ENCODE results near the gene SOX6. TPM values are rescaled to one million over a fixed set of nuclear protein-coding genes. Genes with fewer than 3 reads are reported as not detected.
A peak's percentile ranks its signal among the peaks of the same experiment; 100 is the strongest.

Gene SOX6
- total RNA-seq, 1 donor from 2014 or later = 19.6 TPM

DNA sequence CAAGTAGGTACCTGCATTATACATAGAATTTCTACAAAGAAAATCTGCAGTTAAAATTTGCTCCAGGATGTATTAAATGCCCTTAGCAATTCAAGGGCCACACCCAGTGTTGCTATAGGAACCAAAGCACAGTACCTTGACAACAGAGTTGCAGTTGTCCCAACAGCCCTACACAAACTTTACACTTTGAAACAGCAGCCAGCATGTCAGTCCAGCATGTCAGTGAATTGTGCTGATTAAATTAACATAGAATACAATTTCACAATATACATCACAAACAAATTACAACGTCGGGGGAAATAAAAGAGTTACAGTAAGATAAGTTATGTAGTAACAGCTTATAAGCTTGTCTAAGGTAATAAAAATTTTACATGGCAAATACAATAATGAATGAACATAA is 389.2 kb downstream of the SOX6 start:
- Mint-ChIP-seq H3K27me3 (ENCODE audit: low read depth) (no peaks in the 10 kb centered on the region), H3K36me3 (ENCODE audit: low read depth) (no peaks in the 10 kb centered on the region), H3K27ac (ENCODE audit: unreplicated experiment) (no peak overlapping the region), H3K4me3 (no peak overlapping the region), H3K4me1 (peaks cover 40% of the 10 kb centered on the region), H3K9me3 (no peaks in the 10 kb centered on the region)
- no peak for DNase-seq (ENCODE audit: low read depth, low spot score)
- TF ChIP-seq CTCF (conservative IDR thresholded peaks at IDR 0.05) = no peak

DNA sequence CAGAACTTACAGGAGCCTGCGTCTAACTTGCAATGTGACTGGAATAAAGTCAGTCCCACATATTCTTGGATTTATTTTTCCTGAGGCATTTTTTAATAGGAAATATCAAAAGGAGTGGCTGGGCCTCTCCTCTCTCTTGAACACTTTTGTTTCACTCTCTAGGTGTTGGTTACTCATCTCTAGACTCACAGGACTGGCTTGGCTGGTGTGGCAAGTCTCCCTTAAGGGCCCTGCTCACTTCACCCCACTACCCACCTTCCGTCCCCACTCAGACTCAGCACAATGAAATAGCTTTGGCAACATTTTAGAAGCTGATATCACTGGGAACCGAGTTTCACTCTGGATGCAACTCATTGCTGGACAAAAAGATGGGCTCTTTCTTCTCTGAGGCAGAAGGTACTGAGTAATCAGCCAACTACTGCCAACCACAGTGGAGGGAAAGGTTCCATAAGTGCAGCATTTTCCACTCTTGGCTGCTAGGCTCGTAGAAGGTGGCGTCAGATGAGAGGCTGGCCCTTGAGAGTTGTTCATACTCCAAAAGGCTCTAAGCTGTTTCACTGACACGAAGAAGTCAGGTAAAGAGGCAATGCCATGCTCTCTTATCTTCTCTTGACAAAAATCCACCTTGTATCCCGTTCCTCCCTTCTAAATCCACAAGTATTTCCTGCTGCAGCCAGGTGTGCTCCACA is 390.6 kb downstream of the SOX6 start:
- H3K9me3 Mint-ChIP-seq = no peaks in the 10 kb centered on the region
- no peak for DNase-seq (ENCODE audit: low read depth, low spot score)
- H3K36me3 Mint-ChIP-seq (ENCODE audit: low read depth) = no peaks in the 10 kb centered on the region
- peak overlapping the region; percentile 36 for H3K27ac Mint-ChIP-seq (ENCODE audit: unreplicated experiment)
- peaks cover 40% of the 10 kb centered on the region for H3K4me1 Mint-ChIP-seq
- no peak overlapping the region for H3K4me3 Mint-ChIP-seq
- H3K27me3 Mint-ChIP-seq (ENCODE audit: low read depth) = no peaks in the 10 kb centered on the region
- no peak for TF ChIP-seq CTCF (conservative IDR thresholded peaks at IDR 0.05)

DNA sequence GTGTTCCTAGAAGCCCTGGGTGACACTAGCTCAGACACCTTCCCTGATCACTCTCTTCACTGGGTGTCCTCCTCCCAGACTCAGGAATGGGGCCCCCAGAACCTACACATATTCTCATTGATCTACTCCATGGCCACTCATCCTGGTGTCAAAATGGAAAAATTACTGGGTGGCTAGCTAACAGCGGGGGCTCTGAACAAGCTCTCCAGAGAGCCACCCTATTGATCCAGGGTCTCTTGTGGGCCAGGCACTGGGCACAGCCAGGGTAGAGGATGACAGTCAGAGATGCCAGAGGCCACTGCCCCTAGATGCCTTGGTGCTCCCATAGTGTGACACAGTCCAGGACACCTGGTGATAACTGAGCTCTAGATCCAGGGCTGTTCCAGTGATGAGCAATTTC is 393.1 kb downstream of the SOX6 start:
- Mint-ChIP-seq H3K27ac (ENCODE audit: unreplicated experiment) (no peak overlapping the region), H3K4me1 (peaks cover 16% of the 10 kb centered on the region), H3K9me3 (no peaks in the 10 kb centered on the region), H3K36me3 (ENCODE audit: low read depth) (no peaks in the 10 kb centered on the region), H3K27me3 (ENCODE audit: low read depth) (no peaks in the 10 kb centered on the region), H3K4me3 (no peak overlapping the region)
- no peak for DNase-seq (ENCODE audit: low read depth, low spot score)
- no peak for TF ChIP-seq CTCF (conservative IDR thresholded peaks at IDR 0.05)

DNA sequence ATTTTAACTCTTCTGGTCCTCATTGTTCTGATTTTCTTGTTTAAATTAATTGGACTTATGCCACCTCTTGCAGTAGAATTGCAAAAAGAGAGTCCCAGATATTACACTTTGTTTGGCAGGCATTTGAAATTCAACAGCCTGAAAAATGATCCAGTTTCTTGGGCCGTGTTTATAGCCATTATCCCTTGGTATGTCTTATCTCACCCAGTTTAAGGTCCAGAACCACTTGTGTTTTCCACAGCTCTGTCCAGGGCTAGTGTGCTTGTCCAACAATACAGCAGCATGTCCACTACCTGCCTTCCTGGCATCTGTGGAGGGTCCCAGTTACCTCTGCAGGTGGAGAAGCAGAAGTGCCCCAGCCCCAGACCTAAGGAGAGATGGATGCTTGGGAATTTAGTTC is 397.4 kb downstream of the SOX6 start:
- no peak for TF ChIP-seq CTCF (conservative IDR thresholded peaks at IDR 0.05)
- H3K36me3 Mint-ChIP-seq (ENCODE audit: low read depth) = peaks cover 2% of the 10 kb centered on the region
- H3K27ac Mint-ChIP-seq (ENCODE audit: unreplicated experiment) = no peak overlapping the region
- H3K4me3 Mint-ChIP-seq = no peak overlapping the region
- no peaks in the 10 kb centered on the region for H3K4me1 Mint-ChIP-seq
- H3K9me3 Mint-ChIP-seq = peaks cover 6% of the 10 kb centered on the region
- no peak for DNase-seq (ENCODE audit: low read depth, low spot score)
- no peaks in the 10 kb centered on the region for H3K27me3 Mint-ChIP-seq (ENCODE audit: low read depth)

- Mint-ChIP-seq H3K36me3 (ENCODE audit: low read depth) (peaks cover 2% of the 10 kb centered on the region), H3K4me3 (no peak overlapping the region)
Measured at GRCh38 chr11:15957234-15957633, 399.1 kb downstream of the SOX6 start.

More at GRCh38 chr11:15957234-15957633, 399.1 kb downstream of the SOX6 start:
- H3K27ac Mint-ChIP-seq (ENCODE audit: unreplicated experiment) = no peak overlapping the region
- no peaks in the 10 kb centered on the region for H3K4me1 Mint-ChIP-seq
- H3K9me3 Mint-ChIP-seq = peaks cover 11% of the 10 kb centered on the region
- H3K27me3 Mint-ChIP-seq (ENCODE audit: low read depth) = no peaks in the 10 kb centered on the region
- TF ChIP-seq CTCF (conservative IDR thresholded peaks at IDR 0.05) = no peak
- DNase-seq (ENCODE audit: low read depth, low spot score) = no peak

Data from neural crest cell (in vitro differentiated cells).